ENCODE data around the gene SAMD9. TPM values are rescaled to one million over a fixed set of nuclear protein-coding genes. Genes with fewer than 3 reads are reported as not detected.
A peak's percentile ranks its signal among the peaks of the same experiment; 100 is the strongest.

SAMD9 gene
- total and polyA plus RNA-seq, 2 donors (not counting 1 experiment from before 2014, with no cell fraction given): 10.1 to 19.2 TPM

- H4K20me1 ChIP-seq (ENCODE audit: control insufficient read depth, extremely low read depth, insufficient read depth, low read length): no peaks in the 10 kb centered on the region
- H3K4me3 ChIP-seq (replicated peaks in 1 of 4; ENCODE audit: control extremely low read depth in 1 of 4, insufficient read depth in 1 of 4, low read depth in 3 of 4, low read length in 4 of 4): no peak overlapping the region
- H3K36me3 ChIP-seq (ENCODE audit: control insufficient read depth, insufficient read depth, low read length): no peaks in the 10 kb centered on the region
- H3K4me1 ChIP-seq (ENCODE audit: control insufficient read depth, extremely low read depth, insufficient read depth, low read length): no peaks in the 10 kb centered on the region
- H3K27ac ChIP-seq (ENCODE audit: insufficient read depth, low read length): no peak overlapping the region
- H3K9ac ChIP-seq (ENCODE audit: insufficient read depth, low read length): no peak overlapping the region
- no peak overlapping the region for H3K4me2 ChIP-seq (ENCODE audit: extremely low read depth, insufficient read depth, low read length)
- no peaks in the 10 kb centered on the region for H3K79me2 ChIP-seq (ENCODE audit: control insufficient read depth, insufficient read depth, low read length)
- DNase-seq (ENCODE audit: low read depth in 2 of 2): no peak
- H3K27me3 ChIP-seq (ENCODE audit: control insufficient read depth, insufficient read depth, low read length): no peaks in the 10 kb centered on the region
- no peaks in the 10 kb centered on the region for H3K9me3 ChIP-seq (ENCODE audit: control insufficient read depth, insufficient read depth, low read depth, low read length)
- H2AFZ ChIP-seq (ENCODE audit: low read length): no peak overlapping the region
- TF ChIP-seq CTCF (conservative IDR thresholded peaks at IDR 0.05 in 1 of 2, IDR thresholded peaks at IDR 0.05 in 1 of 2; ENCODE audit: low read depth in 1 of 2, low read length in 2 of 2): no peak
- TF ChIP-seq EZH2 (IDR thresholded peaks at IDR 0.05; ENCODE audit: low read length, missing control alignments): no peak
Observed at GRCh38 chr7:93161181-93161762, 43.5 kb upstream of the SAMD9 start.

- H3K36me3 ChIP-seq (ENCODE audit: control insufficient read depth, insufficient read depth, low read length): no peaks in the 10 kb centered on the region
- no peak overlapping the region for H3K9ac ChIP-seq (ENCODE audit: insufficient read depth, low read length)
- peak in 1 of 2 donors; percentile 60 for DNase-seq (ENCODE audit: low read depth in 2 of 2)
- H3K9me3 ChIP-seq (ENCODE audit: control insufficient read depth, insufficient read depth, low read depth, low read length): no peaks in the 10 kb centered on the region
- TF ChIP-seq CTCF (conservative IDR thresholded peaks at IDR 0.05 in 1 of 2, IDR thresholded peaks at IDR 0.05 in 1 of 2; ENCODE audit: low read depth in 1 of 2, low read length in 2 of 2) (no peak), EZH2 (IDR thresholded peaks at IDR 0.05; ENCODE audit: low read length, missing control alignments) (no peak)
- no peak overlapping the region for H3K4me3 ChIP-seq (replicated peaks in 1 of 4; ENCODE audit: control extremely low read depth in 1 of 4, insufficient read depth in 1 of 4, low read depth in 3 of 4, low read length in 4 of 4)
- no peaks in the 10 kb centered on the region for H3K4me1 ChIP-seq (ENCODE audit: control insufficient read depth, extremely low read depth, insufficient read depth, low read length)
- H3K79me2 ChIP-seq (ENCODE audit: control insufficient read depth, insufficient read depth, low read length): no peaks in the 10 kb centered on the region
- H2AFZ ChIP-seq (ENCODE audit: low read length): no peak overlapping the region
- H3K27me3 ChIP-seq (ENCODE audit: control insufficient read depth, insufficient read depth, low read length): no peaks in the 10 kb centered on the region
- no peak overlapping the region for H3K4me2 ChIP-seq (ENCODE audit: extremely low read depth, insufficient read depth, low read length)
- H3K27ac ChIP-seq (ENCODE audit: insufficient read depth, low read length): no peak overlapping the region
- no peaks in the 10 kb centered on the region for H4K20me1 ChIP-seq (ENCODE audit: control insufficient read depth, extremely low read depth, insufficient read depth, low read length)
Observed at GRCh38 chr7:93160410-93160809, 42.6 kb upstream of the SAMD9 start.

GRCh38 chr7:93159490-93159889 lies 41.7 kb upstream of the SAMD9 start:
- DNase-seq (ENCODE audit: low read depth in 2 of 2): peak; percentile 9 to 40
- Histone ChIP-seq H3K79me2 (ENCODE audit: control insufficient read depth, insufficient read depth, low read length) (no peaks in the 10 kb centered on the region), H3K9me3 (ENCODE audit: control insufficient read depth, insufficient read depth, low read depth, low read length) (no peaks in the 10 kb centered on the region), H4K20me1 (ENCODE audit: control insufficient read depth, extremely low read depth, insufficient read depth, low read length) (no peaks in the 10 kb centered on the region), H3K4me3 (replicated peaks in 1 of 4; ENCODE audit: control extremely low read depth in 1 of 4, insufficient read depth in 1 of 4, low read depth in 3 of 4, low read length in 4 of 4) (no peak overlapping the region), H2AFZ (ENCODE audit: low read length) (no peak overlapping the region), H3K36me3 (ENCODE audit: control insufficient read depth, insufficient read depth, low read length) (no peaks in the 10 kb centered on the region), H3K4me2 (ENCODE audit: extremely low read depth, insufficient read depth, low read length) (no peak overlapping the region), H3K27me3 (ENCODE audit: control insufficient read depth, insufficient read depth, low read length) (no peaks in the 10 kb centered on the region), H3K4me1 (ENCODE audit: control insufficient read depth, extremely low read depth, insufficient read depth, low read length) (no peaks in the 10 kb centered on the region), H3K27ac (ENCODE audit: insufficient read depth, low read length) (no peak overlapping the region), H3K9ac (ENCODE audit: insufficient read depth, low read length) (no peak overlapping the region)
- TF ChIP-seq EZH2 (IDR thresholded peaks at IDR 0.05; ENCODE audit: low read length, missing control alignments) (no peak), CTCF (conservative IDR thresholded peaks at IDR 0.05 in 1 of 2, IDR thresholded peaks at IDR 0.05 in 1 of 2; ENCODE audit: low read depth in 1 of 2, low read length in 2 of 2) (no peak)
